ENCODE data around the gene PAK4. TPM values are rescaled to one million over a fixed set of nuclear protein-coding genes. Genes with fewer than 3 reads are reported as not detected.

The PAK4 gene
- total RNA-seq, 1 experiment from 2014 or later, result 14.0 TPM

DNA sequence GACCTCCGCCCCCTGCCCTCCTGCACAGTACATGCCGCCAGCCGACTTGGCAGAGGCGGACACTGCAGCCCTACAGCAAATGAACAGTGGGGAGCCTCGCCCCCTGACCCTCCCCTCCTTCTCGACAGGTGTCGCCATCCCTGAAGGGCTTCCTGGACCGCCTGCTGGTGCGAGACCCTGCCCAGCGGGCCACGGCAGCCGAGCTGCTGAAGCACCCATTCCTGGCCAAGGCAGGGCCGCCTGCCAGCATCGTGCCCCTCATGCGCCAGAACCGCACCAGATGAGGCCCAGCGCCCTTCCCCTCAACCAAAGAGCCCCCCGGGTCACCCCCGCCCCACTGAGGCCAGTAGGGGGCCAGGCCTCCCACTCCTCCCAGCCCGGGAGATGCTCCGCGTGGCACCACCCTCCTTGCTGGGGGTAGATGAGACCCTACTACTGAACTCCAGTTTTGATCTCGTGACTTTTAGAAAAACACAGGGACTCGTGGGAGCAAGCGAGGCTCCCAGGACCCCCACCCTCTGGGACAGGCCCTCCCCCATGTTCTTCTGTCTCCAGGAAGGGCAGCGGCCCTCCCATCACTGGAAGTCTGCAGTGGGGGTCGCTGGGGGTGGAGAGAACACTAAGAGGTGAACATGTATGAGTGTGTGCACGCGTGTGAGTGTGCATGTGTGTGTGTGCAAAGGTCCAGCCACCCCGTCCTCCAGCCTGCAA is 52.9 kb downstream of the PAK4 start:
- H3K36me3 ChIP-seq (replicated peaks; ENCODE audit: control insufficient read depth, insufficient read depth, low read length), result peaks cover 4% of the 10 kb centered on the region
- H3K27me3 ChIP-seq (ENCODE audit: control insufficient read depth, insufficient read depth, low read length), result no peaks in the 10 kb centered on the region
- H3K4me3 ChIP-seq (ENCODE audit: insufficient read depth, low read depth, low read length), result no peak overlapping the region
- DNase-seq, result no peak

- Histone ChIP-seq H3K36me3 (replicated peaks; ENCODE audit: control insufficient read depth, insufficient read depth, low read length) (peaks cover 4% of the 10 kb centered on the region), H3K4me3 (ENCODE audit: insufficient read depth, low read depth, low read length) (no peak overlapping the region), H3K27me3 (ENCODE audit: control insufficient read depth, insufficient read depth, low read length) (no peaks in the 10 kb centered on the region)
- no peak for DNase-seq
Observed at GRCh38 chr19:39179754-39180153, 54.2 kb downstream of the PAK4 start.

DNA sequence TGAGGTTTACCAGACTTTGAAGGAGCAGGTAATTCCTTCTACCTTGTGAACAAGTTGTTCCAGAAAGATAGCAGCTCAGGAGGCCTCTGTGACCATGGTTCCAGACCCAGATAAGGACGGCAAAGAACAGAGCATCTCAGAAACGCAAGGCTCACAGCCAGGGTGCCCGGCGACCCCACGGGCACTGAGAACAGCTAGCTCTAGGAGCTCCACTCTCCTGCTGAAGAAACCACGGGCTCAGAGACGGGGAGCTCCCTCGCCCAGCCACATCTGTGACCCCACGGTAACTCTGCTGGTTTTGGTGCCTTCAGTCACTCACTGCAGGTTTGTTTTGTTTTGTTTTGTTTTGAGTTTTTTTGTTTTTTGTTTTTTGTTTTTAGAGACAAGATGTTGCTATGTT is 55.2 kb downstream of the PAK4 start:
- Histone ChIP-seq H3K4me3 (ENCODE audit: insufficient read depth, low read depth, low read length) (no peak overlapping the region), H3K36me3 (replicated peaks; ENCODE audit: control insufficient read depth, insufficient read depth, low read length) (peaks cover 3% of the 10 kb centered on the region), H3K27me3 (ENCODE audit: control insufficient read depth, insufficient read depth, low read length) (no peaks in the 10 kb centered on the region)
- DNase-seq, result no peak

DNA sequence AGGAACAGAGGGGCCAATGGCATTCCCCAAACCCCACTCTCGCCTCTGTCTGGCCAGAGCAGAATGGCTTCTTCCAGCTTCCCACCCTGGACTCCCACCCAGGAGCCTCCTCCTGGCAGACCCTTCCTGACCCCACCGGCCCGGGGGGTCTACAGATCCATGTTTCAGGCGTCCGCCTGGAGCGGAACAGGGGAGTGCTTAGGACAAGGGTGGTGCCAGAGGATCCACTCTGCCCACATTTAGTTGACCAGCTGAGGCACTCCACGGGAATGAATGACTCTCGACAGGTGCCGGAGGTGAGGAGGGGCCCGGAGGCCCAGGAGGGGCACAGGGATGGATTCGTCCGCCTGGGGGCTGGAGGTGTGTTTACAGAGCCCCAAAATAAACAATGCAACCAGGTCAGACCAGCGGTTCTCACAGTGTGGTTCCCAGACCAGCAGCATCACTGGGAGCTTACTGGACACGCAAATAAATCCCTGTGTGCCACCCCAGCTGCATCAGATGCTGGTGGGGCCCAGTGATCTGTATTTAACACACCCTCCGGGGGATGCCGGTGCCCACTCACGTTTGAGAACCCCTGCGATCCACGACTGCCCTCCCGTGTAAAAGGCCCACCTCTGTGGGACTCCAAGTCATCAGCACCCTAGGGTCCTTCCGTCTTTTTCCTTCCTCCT is 56.1 kb downstream of the PAK4 start:
- Histone ChIP-seq H3K36me3 (replicated peaks; ENCODE audit: control insufficient read depth, insufficient read depth, low read length) (no peaks in the 10 kb centered on the region; the same call in none of the 2 replicates), H3K27me3 (ENCODE audit: control insufficient read depth, insufficient read depth, low read length) (no peaks in the 10 kb centered on the region), H3K4me3 (ENCODE audit: insufficient read depth, low read depth, low read length) (no peak overlapping the region)
- DNase-seq, result no peak

- no peak overlapping the region for H3K4me3 ChIP-seq (ENCODE audit: insufficient read depth, low read depth, low read length)
Observed at GRCh38 chr19:39182174-39182505, 56.6 kb downstream of the PAK4 start.

DNA sequence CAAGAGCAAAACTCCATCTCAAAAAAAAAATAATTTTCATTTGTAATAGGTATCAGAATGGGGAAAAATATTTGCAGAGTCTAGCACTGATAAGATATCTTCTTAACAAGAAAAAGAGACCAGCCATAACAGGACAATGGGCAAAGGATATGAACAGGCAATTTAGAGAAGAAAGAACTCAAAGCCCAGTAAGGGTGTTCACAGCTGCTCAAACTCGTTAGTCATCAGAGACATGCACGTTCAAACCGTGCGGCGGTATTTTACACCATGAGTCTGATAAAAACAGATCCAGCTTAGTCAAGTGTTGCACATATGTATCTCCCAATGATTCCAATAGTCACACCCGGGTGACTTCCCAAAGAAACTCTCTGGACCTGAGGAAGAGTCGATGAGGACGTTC is 57.5 kb downstream of the PAK4 start:
- H3K27me3 ChIP-seq (ENCODE audit: control insufficient read depth, insufficient read depth, low read length), result no peaks in the 10 kb centered on the region
- H3K36me3 ChIP-seq (replicated peaks; ENCODE audit: control insufficient read depth, insufficient read depth, low read length), result no peaks in the 10 kb centered on the region; the same call in none of the 2 replicates
- DNase-seq, result no peak
- no peak overlapping the region for H3K4me3 ChIP-seq (ENCODE audit: insufficient read depth, low read depth, low read length)

More at GRCh38 chr19:39182174-39182505, 56.6 kb downstream of the PAK4 start:
- no peak for DNase-seq
- H3K36me3 ChIP-seq (replicated peaks; ENCODE audit: control insufficient read depth, insufficient read depth, low read length), result no peaks in the 10 kb centered on the region; the same call in none of the 2 replicates
- H3K27me3 ChIP-seq (ENCODE audit: control insufficient read depth, insufficient read depth, low read length), result no peaks in the 10 kb centered on the region

DNA sequence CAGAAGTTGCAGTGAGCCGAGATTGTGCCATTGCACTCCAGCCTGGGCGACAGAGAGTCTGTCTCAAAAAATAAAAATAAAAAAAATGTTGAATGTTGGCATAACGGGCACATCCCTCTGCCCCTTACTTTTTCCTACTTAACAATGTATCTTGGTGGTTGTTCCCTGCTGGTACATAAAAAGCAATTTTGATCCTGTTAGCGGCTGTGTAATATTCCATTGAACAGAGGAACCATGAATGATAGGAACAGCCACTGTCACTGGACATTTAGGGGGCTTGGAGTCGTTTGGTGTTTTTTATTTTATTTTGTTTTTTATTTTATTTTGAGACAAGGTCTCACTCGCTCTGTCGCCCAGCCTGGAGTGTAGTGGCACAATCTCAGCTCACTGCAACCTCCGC is 60.8 kb downstream of the PAK4 start:
- Histone ChIP-seq H3K27me3 (ENCODE audit: control insufficient read depth, insufficient read depth, low read length) (no peaks in the 10 kb centered on the region), H3K36me3 (replicated peaks; ENCODE audit: control insufficient read depth, insufficient read depth, low read length) (no peaks in the 10 kb centered on the region), H3K4me3 (ENCODE audit: insufficient read depth, low read depth, low read length) (no peak overlapping the region)
- DNase-seq, result no peak

DNA sequence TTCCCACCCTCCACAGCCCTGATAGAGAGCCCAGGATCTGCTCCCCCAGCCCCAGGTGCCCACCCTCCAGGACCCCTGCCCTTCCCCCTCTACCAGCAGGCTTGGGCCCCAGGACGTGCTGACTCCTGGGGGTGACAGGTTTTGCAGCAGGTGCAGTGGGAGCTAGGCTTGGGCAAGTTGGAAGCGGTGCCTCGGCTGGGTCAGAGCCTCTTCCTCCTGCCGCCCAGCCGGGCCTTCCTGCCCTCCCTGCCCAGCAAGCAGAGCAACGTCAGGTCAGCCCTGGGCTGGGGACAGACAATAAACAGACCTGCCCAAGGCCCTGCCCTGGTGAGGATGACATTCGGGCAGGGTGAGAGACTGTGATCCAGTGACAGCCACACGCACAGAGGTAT is 62.0 kb downstream of the PAK4 start:
- H3K36me3 ChIP-seq (replicated peaks; ENCODE audit: control insufficient read depth, insufficient read depth, low read length), result no peaks in the 10 kb centered on the region
- no peaks in the 10 kb centered on the region for H3K27me3 ChIP-seq (ENCODE audit: control insufficient read depth, insufficient read depth, low read length)
- DNase-seq, result no peak

DNA sequence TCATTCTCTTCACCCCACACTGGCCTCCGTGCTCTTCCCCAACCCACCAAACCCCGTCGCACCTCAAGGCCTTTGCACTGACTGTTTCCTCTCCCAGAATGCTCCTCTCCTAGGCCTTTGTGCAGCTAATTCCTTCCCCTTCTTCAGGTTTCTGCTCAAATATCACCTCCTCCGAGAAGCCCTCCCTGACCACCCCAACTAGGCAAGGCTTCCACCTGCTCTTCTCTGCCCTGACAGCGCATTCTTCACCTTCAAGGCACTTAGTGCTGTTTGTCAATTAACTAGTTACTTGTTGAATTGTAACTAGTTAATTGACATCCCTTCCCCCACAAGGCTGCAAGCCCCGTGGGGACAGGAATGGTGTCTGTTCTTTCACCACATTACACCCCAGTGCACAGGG is 63.4 kb downstream of the PAK4 start:
- DNase-seq, result no peak
- H3K27me3 ChIP-seq (ENCODE audit: control insufficient read depth, insufficient read depth, low read length), result peaks cover 2% of the 10 kb centered on the region; the same call in 1 of the 2 replicates
- H3K36me3 ChIP-seq (replicated peaks; ENCODE audit: control insufficient read depth, insufficient read depth, low read length), result no peaks in the 10 kb centered on the region
- no peak overlapping the region for H3K4me3 ChIP-seq (ENCODE audit: insufficient read depth, low read depth, low read length)

More for the DNA sequence above, 62.0 kb downstream of the PAK4 start:
- no peak overlapping the region for H3K4me3 ChIP-seq (ENCODE audit: insufficient read depth, low read depth, low read length)

GRCh38 chr19:39190768-39191167 is 65.2 kb downstream of the PAK4 start:
- Histone ChIP-seq H3K36me3 (replicated peaks; ENCODE audit: control insufficient read depth, insufficient read depth, low read length) (no peaks in the 10 kb centered on the region), H3K27me3 (ENCODE audit: control insufficient read depth, insufficient read depth, low read length) (peaks cover 2% of the 10 kb centered on the region; the same call in 1 of the 2 replicates), H3K4me3 (ENCODE audit: insufficient read depth, low read depth, low read length) (no peak overlapping the region)
- no peak for DNase-seq

DNA sequence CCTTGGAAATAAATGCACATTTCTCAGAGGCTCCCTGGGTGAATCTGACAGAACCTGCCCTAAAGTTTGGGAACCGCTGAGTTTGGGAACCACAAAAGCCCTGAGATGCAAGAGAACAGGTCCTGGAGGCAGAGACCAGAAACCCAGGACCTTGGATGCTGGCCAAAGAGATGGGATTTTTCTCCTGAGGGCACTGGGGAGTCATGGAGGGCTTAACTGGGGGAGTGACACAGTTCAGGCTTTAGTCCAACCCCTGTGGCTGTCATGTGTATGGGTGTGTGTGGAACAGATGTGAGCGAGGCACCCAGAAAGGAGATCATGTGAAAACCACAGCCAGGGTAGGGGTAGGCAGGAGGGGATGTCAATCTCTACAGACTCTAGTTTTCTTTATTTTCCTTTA is 67.3 kb downstream of the PAK4 start:
- H3K27me3 ChIP-seq (ENCODE audit: control insufficient read depth, insufficient read depth, low read length), result peaks cover 22% of the 10 kb centered on the region
- DNase-seq, result no peak

GRCh38 chr19:39193803-39194202 is 68.2 kb downstream of the PAK4 start:
- no peak for DNase-seq
- H3K27me3 ChIP-seq (ENCODE audit: control insufficient read depth, insufficient read depth, low read length), result peaks cover 27% of the 10 kb centered on the region
- H3K4me3 ChIP-seq (ENCODE audit: insufficient read depth, low read depth, low read length), result no peak overlapping the region
- H3K36me3 ChIP-seq (replicated peaks; ENCODE audit: control insufficient read depth, insufficient read depth, low read length), result no peaks in the 10 kb centered on the region

More for the DNA sequence above, 67.3 kb downstream of the PAK4 start:
- Histone ChIP-seq H3K4me3 (ENCODE audit: insufficient read depth, low read depth, low read length) (no peak overlapping the region), H3K36me3 (replicated peaks; ENCODE audit: control insufficient read depth, insufficient read depth, low read length) (no peaks in the 10 kb centered on the region)

- H3K27me3 ChIP-seq (ENCODE audit: control insufficient read depth, insufficient read depth, low read length), result peaks cover 27% of the 10 kb centered on the region
- no peak overlapping the region for H3K4me3 ChIP-seq (ENCODE audit: insufficient read depth, low read depth, low read length)
- H3K36me3 ChIP-seq (replicated peaks; ENCODE audit: control insufficient read depth, insufficient read depth, low read length), result no peaks in the 10 kb centered on the region
- no peak for DNase-seq
Observed at GRCh38 chr19:39194832-39195542, 69.4 kb downstream of the PAK4 start.

GRCh38 chr19:39195755-39196154 is 70.2 kb downstream of the PAK4 start:
- no peaks in the 10 kb centered on the region for H3K36me3 ChIP-seq (replicated peaks; ENCODE audit: control insufficient read depth, insufficient read depth, low read length)
- H3K4me3 ChIP-seq (ENCODE audit: insufficient read depth, low read depth, low read length), result no peak overlapping the region

DNA sequence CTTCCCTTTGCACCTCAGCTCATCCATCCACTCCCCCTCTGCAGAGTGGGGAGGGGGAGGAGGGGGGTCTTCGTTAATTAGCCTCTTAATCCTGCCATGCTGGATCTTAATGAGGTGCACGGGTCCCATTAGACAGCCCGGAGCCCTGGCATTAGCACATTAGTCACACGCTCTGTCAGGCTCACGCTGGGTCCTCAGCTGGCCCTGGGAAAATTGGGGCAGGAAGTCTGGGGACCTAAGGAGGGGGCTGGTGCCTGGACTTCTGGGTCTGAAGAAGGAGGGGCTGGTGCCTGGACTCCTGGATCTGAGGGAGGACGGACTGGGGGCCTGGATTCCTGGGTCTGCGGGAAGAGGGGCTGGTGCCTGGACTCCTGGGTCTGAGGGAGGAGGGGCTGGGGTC is 70.7 kb downstream of the PAK4 start:
- H3K36me3 ChIP-seq (replicated peaks; ENCODE audit: control insufficient read depth, insufficient read depth, low read length), result no peaks in the 10 kb centered on the region
- no peak overlapping the region for H3K4me3 ChIP-seq (ENCODE audit: insufficient read depth, low read depth, low read length)

More at GRCh38 chr19:39195755-39196154, 70.2 kb downstream of the PAK4 start:
- peaks cover 27% of the 10 kb centered on the region for H3K27me3 ChIP-seq (ENCODE audit: control insufficient read depth, insufficient read depth, low read length)
- DNase-seq, result peak; percentile 46

More for the DNA sequence above, 70.7 kb downstream of the PAK4 start:
- H3K27me3 ChIP-seq (ENCODE audit: control insufficient read depth, insufficient read depth, low read length), result peaks cover 27% of the 10 kb centered on the region
- peak; percentile 62 for DNase-seq

Measured in H7 (cell line).